ENCODE results near the gene APOBEC3A. TPM values are rescaled to one million over a fixed set of nuclear protein-coding genes. Genes with fewer than 3 reads are reported as not detected.

The APOBEC3A gene
- total and polyA plus RNA-seq, 2 of the 4 experiments (the other 2 are of a cell fraction): not detected

- H3K4me2 ChIP-seq (ENCODE audit: low read depth, low read length): no peak overlapping the region
- H2AFZ ChIP-seq (replicated peaks; ENCODE audit: low read length, poor library complexity): no peak overlapping the region
- no peak overlapping the region for H2BK120ac ChIP-seq (ENCODE audit: low read depth, low read length)
- WGBS, 2 experiments (ENCODE audit: extremely low coverage in 2 of 2, insufficient read length in 1 of 2): 14% methylated on average over 1 of the region's 5 CpGs; no CpG with 5 or more reads in 1 of the 2 experiments
- ATAC-seq (ENCODE audit: low read depth) (no peak), DNase-seq (no peak)
- ChIA-PET CTCF (no interaction called here), POLR2A (ENCODE audit: unreplicated experiment) (no interaction called here)
- H3K23ac ChIP-seq (ENCODE audit: low read depth, low read length): no peak overlapping the region
- H3K27ac ChIP-seq (ENCODE audit: insufficient read depth, low read length): no peak overlapping the region
- H2BK20ac ChIP-seq (ENCODE audit: low read depth, low read length): no peak overlapping the region
- no peaks in the 10 kb centered on the region for H3K9me1 ChIP-seq (ENCODE audit: insufficient read depth, low read length)
- no peak overlapping the region for H3K4me3 ChIP-seq (ENCODE audit: insufficient read depth, low read depth, low read length)
- no peaks in the 10 kb centered on the region for H3K4me1 ChIP-seq (ENCODE audit: control insufficient read depth, insufficient read depth, low read length)
- intact Hi-C loops (cut with micrococcal nuclease) (no loop called here), in situ Hi-C loops (cut with MboI; ENCODE audit: low sequenced_read_pairs) (no loop called here), dilution Hi-C loops (cut with HindIII; ENCODE audit: low sequenced_read_pairs, unreplicated experiment) (no loop called here)
- H4K8ac ChIP-seq (ENCODE audit: low read depth in 2 of 2, low read length in 2 of 2): no peak overlapping the region
- H3K9me3 ChIP-seq (ENCODE audit: control insufficient read depth, insufficient read depth, low read length): no peaks in the 10 kb centered on the region
- no TSS peak for BruUV-seq (replicated peaks)
- H3K36me3 ChIP-seq (ENCODE audit: control insufficient read depth, insufficient read depth, low read length): no peaks in the 10 kb centered on the region
- no peak overlapping the region for H3K9ac ChIP-seq (ENCODE audit: low read depth, low read length)
- H4K91ac ChIP-seq (ENCODE audit: insufficient read depth, low read depth, low read length): no peak overlapping the region
- H3K56ac ChIP-seq (ENCODE audit: extremely low read depth, insufficient read depth, low read length): no peak overlapping the region
- no peak overlapping the region for H3K4ac ChIP-seq (ENCODE audit: low read depth, low read length)
- no peak overlapping the region for H2BK15ac ChIP-seq (ENCODE audit: low read depth, low read length)
- no peak overlapping the region for H2AK9ac ChIP-seq (replicated peaks; ENCODE audit: low read depth, low read length, poor library complexity)
- H2BK5ac ChIP-seq (ENCODE audit: low read depth, low read length, poor library complexity, severe bottlenecking): no peak overlapping the region
- no peak for TF ChIP-seq USF2 (IDR thresholded peaks at IDR 0.05; ENCODE audit: low read depth, low read length)
- TF ChIP-seq CEBPB (IDR thresholded peaks at IDR 0.05; ENCODE audit: low read depth, low read length): no peak
- TF ChIP-seq ELK1 (IDR thresholded peaks at IDR 0.05; ENCODE audit: borderline replicate concordance, low read depth, low read length): no peak
- no peak for TF ChIP-seq MXI1 (IDR thresholded peaks at IDR 0.05; ENCODE audit: borderline replicate concordance, low read depth, low read length)
- no peak for TF ChIP-seq NFE2L2 (IDR thresholded peaks at IDR 0.05; ENCODE audit: low read depth, low read length)
- TF ChIP-seq MAZ (IDR thresholded peaks at IDR 0.05; ENCODE audit: borderline replicate concordance, low read depth, low read length): no peak
- no peak for TF ChIP-seq CHD1 (IDR thresholded peaks at IDR 0.05; ENCODE audit: low read depth, low read length)
- no peak for TF ChIP-seq RCOR1 (IDR thresholded peaks at IDR 0.05; ENCODE audit: insufficient replicate concordance, low read length)
- TF ChIP-seq SMC3 (IDR thresholded peaks at IDR 0.05; ENCODE audit: low read depth, low read length): no peak
- TF ChIP-seq BHLHE40 (IDR thresholded peaks at IDR 0.05; ENCODE audit: low read depth, low read length): no peak
- TF ChIP-seq CTCF (conservative IDR thresholded peaks at IDR 0.05; ENCODE audit: low read depth, low read length): no peak
- TF ChIP-seq RFX5 (IDR thresholded peaks at IDR 0.05; ENCODE audit: low read depth, low read length): no peak
- TF ChIP-seq FOS (IDR thresholded peaks at IDR 0.05; ENCODE audit: low read depth, low read length): no peak
- TF ChIP-seq MAFK (IDR thresholded peaks at IDR 0.05; ENCODE audit: low read depth, low read length): no peak
- H4K20me1 ChIP-seq (ENCODE audit: insufficient read depth, low read length): no peaks in the 10 kb centered on the region; the same call in 1 of the 2 replicates
- no peaks in the 10 kb centered on the region for H3K79me1 ChIP-seq (ENCODE audit: low read depth in 1 of 2, low read length in 2 of 2)
- H3K14ac ChIP-seq (replicated peaks; ENCODE audit: low read depth, low read length): no peak overlapping the region
- H2AK5ac ChIP-seq (ENCODE audit: low read depth, low read length): no peak overlapping the region
- peaks cover 58% of the 10 kb centered on the region for H3K27me3 ChIP-seq (ENCODE audit: control insufficient read depth, insufficient read depth, low read length)
- H3K18ac ChIP-seq (ENCODE audit: low read depth, low read length): no peak overlapping the region
- no peak overlapping the region for H4K5ac ChIP-seq (ENCODE audit: low read depth, low read length)
Observed at GRCh38 chr22:38966380-38966702, 8.9 kb downstream of the APOBEC3A start.
